HEK293 (cell line): ENCODE data around the gene TPP1.

Experiments
- CTCF ChIA-PET: fragments of 350-600 bp; formaldehyde crosslinking; extraction: SDS; loops from one replicate; lab custom pipeline; 2021; ENCODE audit warnings: antibody characterized with exemption; lab: Yijun Ruan, JAX
- POLR2A ChIA-PET: fragments of 300-600 bp; formaldehyde crosslinking; extraction: SDS; loops from one replicate; lab custom pipeline; 2020; ENCODE audit warnings: antibody characterized with exemption, inconsistent platforms; lab: Yijun Ruan, JAX
- H3K27ac ChIP-seq: fragments of 200-500 bp; sonication (Bioruptor generic); 2 replicates; pipeline ENCODE4 v1.5.1; 2014; ENCODE audit warnings: low read depth, low read length, control low read depth, inconsistent platforms; ENCODE audit errors: extremely low read depth
- H3K36me3 ChIP-seq, 2 experiments: fragments of 200-500 bp in 1 of 2; sonication (Bioruptor generic) in 1 of 2; 1 replicate in 1 of 2; 2 replicates in 1 of 2; pipeline ENCODE4 v1.5.1; 2014 to 2017; ENCODE audit warnings: inconsistent platforms in 2 of 2, low read length in 2 of 2; ENCODE audit not compliant: control insufficient read depth in 2 of 2, insufficient read depth in 1 of 2
- H3K4me1 ChIP-seq: fragments of 200-500 bp; sonication (Bioruptor generic); 2 replicates; pipeline ENCODE4 v1.5.1; 2014; ENCODE audit warnings: mild to moderate bottlenecking, low read length, inconsistent platforms; ENCODE audit not compliant: control insufficient read depth, insufficient read depth
- H3K4me3 ChIP-seq: 2 replicates; pipeline ENCODE4 v1.5.1; 2011; ENCODE audit warnings: low read depth, mild to moderate bottlenecking, control low read depth, low read length, moderate library complexity
- H3K9me3 ChIP-seq: fragments of 200-500 bp; sonication (Bioruptor generic); 2 replicates; pipeline ENCODE4 v1.5.1; 2014; ENCODE audit warnings: low read depth, low read length, inconsistent platforms; ENCODE audit not compliant: control insufficient read depth, insufficient read depth
- EGR2 ChIP-seq: fragments of 450-650 bp; formaldehyde crosslinking; IDR thresholded peaks from 2 replicates; pipeline ENCODE4 v1.5.1; 2016; ENCODE audit warnings: low read depth, missing biosample characterization, missing genetic modification characterization
- GLIS1 ChIP-seq: fragments of 450-650 bp; formaldehyde crosslinking; IDR thresholded peaks from 2 replicates; pipeline ENCODE4 v1.5.1; 2016; ENCODE audit warnings: missing biosample characterization, missing genetic modification characterization
- GLIS2 ChIP-seq: fragments of 450-650 bp; formaldehyde crosslinking; IDR thresholded peaks from 2 replicates; pipeline ENCODE4 v1.5.1; 2016; ENCODE audit warnings: missing biosample characterization, missing genetic modification characterization
- KLF10 ChIP-seq: fragments of 450-650 bp; IDR thresholded peaks from 2 replicates; pipeline ENCODE4 v1.5.1; 2018; ENCODE audit warnings: missing biosample characterization, mild to moderate bottlenecking, missing genetic modification characterization
- KLF17 ChIP-seq: fragments of 450-650 bp; formaldehyde crosslinking; IDR thresholded peaks from 2 replicates; pipeline ENCODE4 v1.5.1; 2016; ENCODE audit warnings: missing biosample characterization, missing genetic modification characterization
- MZF1 ChIP-seq: fragments of 450-650 bp; formaldehyde crosslinking; IDR thresholded peaks from 2 replicates; pipeline ENCODE4 v1.5.1; 2017; ENCODE audit warnings: missing biosample characterization, missing genetic modification characterization, borderline replicate concordance
- OVOL3 ChIP-seq: fragments of 450-650 bp; formaldehyde crosslinking; IDR thresholded peaks from 2 replicates; pipeline ENCODE4 v1.5.1; 2016; ENCODE audit warnings: missing biosample characterization, missing genetic modification characterization
- PRDM1 ChIP-seq: fragments of 450-650 bp; formaldehyde crosslinking; IDR thresholded peaks from 2 replicates; pipeline ENCODE4; 2016; ENCODE audit warnings: missing biosample characterization, missing genetic modification characterization
- SCRT1 ChIP-seq: fragments of 450-650 bp; formaldehyde crosslinking; IDR thresholded peaks from 2 replicates; pipeline ENCODE4 v1.5.1; 2016; ENCODE audit warnings: missing biosample characterization, missing genetic modification characterization, borderline replicate concordance
- SCRT2 ChIP-seq: fragments of 450-650 bp; formaldehyde crosslinking; IDR thresholded peaks from 2 replicates; pipeline ENCODE4 v1.5.1; 2016; ENCODE audit warnings: missing biosample characterization, missing genetic modification characterization
- SP2 ChIP-seq: fragments of 450-650 bp; formaldehyde crosslinking; IDR thresholded peaks from 2 replicates; pipeline ENCODE4 v1.5.1; 2016; ENCODE audit warnings: missing biosample characterization, missing genetic modification characterization
- SP7 ChIP-seq: fragments of 450-650 bp; formaldehyde crosslinking; IDR thresholded peaks from 2 replicates; pipeline ENCODE4 v1.5.1; 2016; ENCODE audit warnings: missing biosample characterization, missing genetic modification characterization
- ZBTB26 ChIP-seq: fragments of 450-650 bp; formaldehyde crosslinking; optimal IDR thresholded peaks from 2 replicates; pipeline ENCODE3; 2016; ENCODE audit warnings: missing biosample characterization, mild to moderate bottlenecking, missing genetic modification characterization
- ZNF10 ChIP-seq: fragments of 450-650 bp; formaldehyde crosslinking; IDR thresholded peaks from 2 replicates; pipeline ENCODE4 v1.5.1; 2017; ENCODE audit warnings: missing biosample characterization, missing genetic modification characterization
- ZNF16 ChIP-seq: fragments of 450-650 bp; formaldehyde crosslinking; IDR thresholded peaks from 2 replicates; pipeline ENCODE4 v1.5.1; 2016; ENCODE audit warnings: low read depth, missing biosample characterization, missing genetic modification characterization
- ZNF311 ChIP-seq: fragments of 450-650 bp; formaldehyde crosslinking; IDR thresholded peaks from 2 replicates; pipeline ENCODE4 v1.5.1; 2017; ENCODE audit warnings: missing biosample characterization, missing genetic modification characterization, borderline replicate concordance
- ZNF324 ChIP-seq: fragments of 450-650 bp; formaldehyde crosslinking; IDR thresholded peaks from 2 replicates; pipeline ENCODE4 v1.5.1; 2016; ENCODE audit warnings: missing biosample characterization, missing genetic modification characterization
- ZNF335 ChIP-seq: fragments of 450-650 bp; formaldehyde crosslinking; conservative IDR thresholded peaks from 2 replicates; pipeline ENCODE4 v1.5.1; 2016; ENCODE audit warnings: missing biosample characterization, missing genetic modification characterization
- ZNF341 ChIP-seq: fragments of 450-650 bp; formaldehyde crosslinking; IDR thresholded peaks from 2 replicates; pipeline ENCODE4; 2016; ENCODE audit warnings: low read depth, missing biosample characterization, missing genetic modification characterization
- ZNF394 ChIP-seq: fragments of 450-650 bp; formaldehyde crosslinking; IDR thresholded peaks from 2 replicates; pipeline ENCODE4 v1.5.1; 2016; ENCODE audit warnings: missing biosample characterization, missing genetic modification characterization, mild to moderate bottlenecking, moderate library complexity, borderline replicate concordance
- ZNF416 ChIP-seq: fragments of 450-650 bp; formaldehyde crosslinking; IDR thresholded peaks from 2 replicates; pipeline ENCODE4 v1.5.1; 2016; ENCODE audit warnings: missing biosample characterization, missing genetic modification characterization
- ZNF596 ChIP-seq: fragments of 450-650 bp; IDR thresholded peaks from 2 replicates; pipeline ENCODE4 v1.5.0; 2018; ENCODE audit warnings: missing biosample characterization, mild to moderate bottlenecking, missing genetic modification characterization, moderate library complexity
- ZNF660 ChIP-seq: fragments of 450-650 bp; IDR thresholded peaks from 2 replicates; pipeline ENCODE4 v1.5.1; 2018; ENCODE audit warnings: missing biosample characterization, mild to moderate bottlenecking, missing genetic modification characterization
- ZNF837 ChIP-seq: fragments of 450-650 bp; formaldehyde crosslinking; IDR thresholded peaks from 2 replicates; pipeline ENCODE4 v1.5.1; 2016; ENCODE audit warnings: missing biosample characterization, missing genetic modification characterization
- ZSCAN23 ChIP-seq: fragments of 450-650 bp; formaldehyde crosslinking; IDR thresholded peaks from 2 replicates; pipeline ENCODE4 v1.5.1; 2016; ENCODE audit warnings: missing biosample characterization, missing genetic modification characterization
- ZSCAN30 ChIP-seq: fragments of 450-650 bp; IDR thresholded peaks from 2 replicates; pipeline ENCODE4 v1.5.1; 2018; ENCODE audit warnings: missing biosample characterization, mild to moderate bottlenecking, missing genetic modification characterization, moderate library complexity
- TF ChIP-seq, protein P1 (sequence below): fragments of 450-650 bp; formaldehyde crosslinking; IDR thresholded peaks from 2 replicates; pipeline ENCODE4 v1.5.1; 2016; ENCODE audit warnings: missing biosample characterization, missing genetic modification characterization, borderline replicate concordance

TPP1 gene

GRCh38 chr11:6604081-6604626, 15.1 kb downstream of the TPP1 start (continued):
- TF ChIP-seq MZF1 (tag by site-specific recombination) (peak; percentile 20; the same call in 1 of the 2 replicates), ZNF335 (tag by site-specific recombination) (peak; percentile 49), GLIS1 (tag by site-specific recombination) (peak; percentile 52), ZNF837 (tag by site-specific recombination) (no peak)

- POLR2A ChIA-PET: interaction anchor here (1.0 to 3.2 kb wide), 10 partner anchors 9 to 224 kb away, joined by 3 to 20 read pairs (median 4); partner anchors contain the start of genes ARFIP2, MRPL17, TAF10 and TIMM10B
- H3K27ac ChIP-seq: peak within 1 kb of the TSS; percentile 61
- peak within 1 kb of the TSS; percentile 92 for H3K4me3 ChIP-seq
- no peaks in the 10 kb centered on the region for H3K4me1 ChIP-seq
- H3K9me3 ChIP-seq: no peaks in the 10 kb centered on the region
- CTCF ChIA-PET: interaction anchor here (1.2 to 2.4 kb wide), 6 partner anchors 72 to 224 kb away, joined by 3 to 16 read pairs (median 6); partner anchors contain the start of gene MRPL17
- H3K36me3 ChIP-seq: peaks cover 0 to 55% of the 10 kb centered on the region in 2 experiments; a peak in 1 of 3 replicates
- TF ChIP-seq ZNF324 (tag by site-specific recombination) (0 out of 2 replicates have a peak, but pooled peaks have one; percentile 70), SCRT1 (tag by site-specific recombination) (peak; percentile 85), PRDM1 (no peak), ZNF660 (peak; percentile 86), ZNF394 (tag by site-specific recombination) (no peak; the same call in 1 of the 2 replicates), KLF10 (peak; percentile 87; the same call in 1 of the 2 replicates), ZBTB26 (peak; percentile 71), ZNF311 (tag by site-specific recombination) (no peak), OVOL3 (tag by site-specific recombination) (0 out of 2 replicates have a peak, but pooled peaks have one; percentile 50), ZNF10 (tag by site-specific recombination) (no peak), ZNF341 (tag by site-specific recombination) (peak; percentile 58), SCRT2 (tag by site-specific recombination) (peak; percentile 97), ZNF596 (tag by site-specific recombination) (peak; percentile 11; the same call in 1 of the 2 replicates), ZNF335 (tag by site-specific recombination) (peak; percentile 61; the same call in 1 of the 2 replicates), EGR2 (tag by site-specific recombination) (0 out of 2 replicates have a peak, but pooled peaks have one; percentile 5), ZSCAN23 (peak; percentile 18; the same call in 1 of the 2 replicates), SP7 (tag by site-specific recombination) (peak; percentile 64; the same call in 1 of the 2 replicates), SP2 (peak; percentile 70), KLF17 (tag by site-specific recombination) (0 out of 2 replicates have a peak, but pooled peaks have one; percentile 24), ZNF416 (tag by site-specific recombination) (no peak), ZSCAN30 (tag by site-specific recombination) (0 out of 2 replicates have a peak, but pooled peaks have one; percentile 59), GLIS2 (tag by site-specific recombination) (0 out of 2 replicates have a peak, but pooled peaks have one; percentile 55), ZNF16 (tag by site-specific recombination) (no peak)
- TF ChIP-seq, protein P1, sequence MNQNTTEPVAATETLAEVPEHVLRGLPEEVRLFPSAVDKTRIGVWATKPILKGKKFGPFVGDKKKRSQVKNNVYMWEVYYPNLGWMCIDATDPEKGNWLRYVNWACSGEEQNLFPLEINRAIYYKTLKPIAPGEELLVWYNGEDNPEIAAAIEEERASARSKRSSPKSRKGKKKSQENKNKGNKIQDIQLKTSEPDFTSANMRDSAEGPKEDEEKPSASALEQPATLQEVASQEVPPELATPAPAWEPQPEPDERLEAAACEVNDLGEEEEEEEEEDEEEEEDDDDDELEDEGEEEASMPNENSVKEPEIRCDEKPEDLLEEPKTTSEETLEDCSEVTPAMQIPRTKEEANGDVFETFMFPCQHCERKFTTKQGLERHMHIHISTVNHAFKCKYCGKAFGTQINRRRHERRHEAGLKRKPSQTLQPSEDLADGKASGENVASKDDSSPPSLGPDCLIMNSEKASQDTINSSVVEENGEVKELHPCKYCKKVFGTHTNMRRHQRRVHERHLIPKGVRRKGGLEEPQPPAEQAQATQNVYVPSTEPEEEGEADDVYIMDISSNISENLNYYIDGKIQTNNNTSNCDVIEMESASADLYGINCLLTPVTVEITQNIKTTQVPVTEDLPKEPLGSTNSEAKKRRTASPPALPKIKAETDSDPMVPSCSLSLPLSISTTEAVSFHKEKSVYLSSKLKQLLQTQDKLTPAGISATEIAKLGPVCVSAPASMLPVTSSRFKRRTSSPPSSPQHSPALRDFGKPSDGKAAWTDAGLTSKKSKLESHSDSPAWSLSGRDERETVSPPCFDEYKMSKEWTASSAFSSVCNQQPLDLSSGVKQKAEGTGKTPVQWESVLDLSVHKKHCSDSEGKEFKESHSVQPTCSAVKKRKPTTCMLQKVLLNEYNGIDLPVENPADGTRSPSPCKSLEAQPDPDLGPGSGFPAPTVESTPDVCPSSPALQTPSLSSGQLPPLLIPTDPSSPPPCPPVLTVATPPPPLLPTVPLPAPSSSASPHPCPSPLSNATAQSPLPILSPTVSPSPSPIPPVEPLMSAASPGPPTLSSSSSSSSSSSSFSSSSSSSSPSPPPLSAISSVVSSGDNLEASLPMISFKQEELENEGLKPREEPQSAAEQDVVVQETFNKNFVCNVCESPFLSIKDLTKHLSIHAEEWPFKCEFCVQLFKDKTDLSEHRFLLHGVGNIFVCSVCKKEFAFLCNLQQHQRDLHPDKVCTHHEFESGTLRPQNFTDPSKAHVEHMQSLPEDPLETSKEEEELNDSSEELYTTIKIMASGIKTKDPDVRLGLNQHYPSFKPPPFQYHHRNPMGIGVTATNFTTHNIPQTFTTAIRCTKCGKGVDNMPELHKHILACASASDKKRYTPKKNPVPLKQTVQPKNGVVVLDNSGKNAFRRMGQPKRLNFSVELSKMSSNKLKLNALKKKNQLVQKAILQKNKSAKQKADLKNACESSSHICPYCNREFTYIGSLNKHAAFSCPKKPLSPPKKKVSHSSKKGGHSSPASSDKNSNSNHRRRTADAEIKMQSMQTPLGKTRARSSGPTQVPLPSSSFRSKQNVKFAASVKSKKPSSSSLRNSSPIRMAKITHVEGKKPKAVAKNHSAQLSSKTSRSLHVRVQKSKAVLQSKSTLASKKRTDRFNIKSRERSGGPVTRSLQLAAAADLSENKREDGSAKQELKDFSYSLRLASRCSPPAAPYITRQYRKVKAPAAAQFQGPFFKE (tag by site-specific recombination): no peak
Measured at GRCh38 chr11:6603287-6604080, 15.7 kb downstream of the TPP1 start, which contains the start of the genes ILK and RRP8. TSS of gene ILK (plus strand) at chr11:6603774. CDS start at chr11:6604272, 498 bp downstream. TSS of gene RRP8 (minus strand) at chr11:6603616. CDS start at chr11:6603502, 114 bp downstream.
